Neural progenitor cell (in vitro differentiated cells): ENCODE data around the gene KCNMA1. TPM values are rescaled to one million over a fixed set of nuclear protein-coding genes. Genes with fewer than 3 reads are reported as not detected.

ENCODE experiments used
- DNase-seq: peaks from one replicate; pipeline ENCODE4 v3.0.0-alpha.2; 2016; ENCODE audit warnings: low spot score
- H2AFZ ChIP-seq: fragments of 200-600 bp; sonication (generic); replicated peaks from 2 replicates; pipeline ENCODE4 v1.6.1; 2016; ENCODE audit warnings: antibody characterized with exemption
- H3F3A ChIP-seq: fragments of 200-600 bp; sonication (generic); 2 replicates; pipeline ENCODE4 v1.6.1; 2016; ENCODE audit warnings: antibody characterized with exemption, low read depth
- H3K27ac ChIP-seq: fragments of 200-600 bp; sonication (generic); 2 replicates; pipeline ENCODE4 v1.5.1; 2016; ENCODE audit warnings: mild to moderate bottlenecking
- H3K27me3 ChIP-seq: fragments of 200-600 bp; sonication (generic); 2 replicates; pipeline ENCODE4 v1.6.1; 2016; ENCODE audit warnings: mild to moderate bottlenecking, moderate library complexity
- H3K36me3 ChIP-seq: fragments of 200-600 bp; sonication (generic); 2 replicates; pipeline ENCODE4 v1.5.1; 2016
- H3K4me1 ChIP-seq: fragments of 200-600 bp; sonication (generic); 2 replicates; pipeline ENCODE4 v1.6.1; 2016; ENCODE audit warnings: mixed run types
- H3K4me2 ChIP-seq: fragments of 200-600 bp; sonication (generic); 2 replicates; pipeline ENCODE4 v1.6.1; 2016
- H3K4me3 ChIP-seq: fragments of 200-600 bp; sonication (generic); 2 replicates; pipeline ENCODE4 v1.5.1; 2016
- H3K79me2 ChIP-seq: fragments of 200-600 bp; sonication (generic); 2 replicates; pipeline ENCODE4 v1.6.1; 2016; ENCODE audit warnings: low read depth
- H3K9ac ChIP-seq: fragments of 200-600 bp; sonication (generic); 2 replicates; pipeline ENCODE4 v1.6.1; 2016
- H3K9me3 ChIP-seq: fragments of 200-600 bp; sonication (generic); 2 replicates; pipeline ENCODE4 v1.5.1; 2016; ENCODE audit warnings: low read depth
- H4K20me1 ChIP-seq: fragments of 200-600 bp; sonication (generic); 2 replicates; pipeline ENCODE4 v1.6.1; 2016; ENCODE audit warnings: low read depth
- H3K27ac Mint-ChIP-seq: 3 replicates; pipeline ENCODE4 v1.8.0; 2021; ENCODE audit warnings: mixed read lengths
- H3K27me3 Mint-ChIP-seq: 2 replicates; pipeline ENCODE4 v1.8.0; 2022; ENCODE audit warnings: low read depth, mild to moderate bottlenecking, inconsistent platforms, moderate library complexity, mixed read lengths; ENCODE audit not compliant: insufficient read depth
- H3K36me3 Mint-ChIP-seq: 3 replicates; pipeline ENCODE4 v1.8.0; 2021; ENCODE audit warnings: mixed read lengths
- H3K4me1 Mint-ChIP-seq: 3 replicates; pipeline ENCODE4 v1.8.0; 2021; ENCODE audit warnings: mixed read lengths
- H3K4me3 Mint-ChIP-seq: 3 replicates; pipeline ENCODE4 v1.8.0; 2021; ENCODE audit warnings: mild to moderate bottlenecking, moderate library complexity, mixed read lengths
- H3K9me3 Mint-ChIP-seq: 3 replicates; pipeline ENCODE4 v1.8.0; 2020; ENCODE audit warnings: mixed read lengths
- EZH2 ChIP-seq: fragments of 200-600 bp; sonication (generic); IDR thresholded peaks from 2 replicates; pipeline ENCODE4 v1.6.1; 2017; ENCODE audit warnings: antibody characterized with exemption, mild to moderate bottlenecking, moderate library complexity
- EZH2phosphoT487 ChIP-seq: fragments of 200-600 bp; sonication (generic); IDR thresholded peaks from 2 replicates; pipeline ENCODE4 v1.6.1; 2017; ENCODE audit warnings: antibody characterized with exemption
- total RNA-seq: library from RNA; depleted of rRNA; stranded (reverse); fragments of >200 nt; gene quantifications from 2 replicates; pipeline ENCODE4 v1.2.3, GENCODE V29; 2015; ENCODE audit warnings: low replicate concordance
- TF ChIP-seq, protein P1 (sequence below): fragments of 200-600 bp; sonication (generic); IDR thresholded peaks from 2 replicates; pipeline ENCODE4 v1.5.1; 2017; ENCODE audit warnings: antibody characterized with exemption, mild to moderate bottlenecking

The KCNMA1 gene
- total RNA-seq, 1 donor from 2014 or later: 2.4 TPM

- no peak overlapping the region for H2AFZ ChIP-seq
- H3K9ac ChIP-seq: no peak overlapping the region
- no peak overlapping the region for H3K27ac ChIP-seq
- H3K36me3 Mint-ChIP-seq: no peaks in the 10 kb centered on the region
- H3K27me3 Mint-ChIP-seq: no peaks in the 10 kb centered on the region
- H3K9me3 ChIP-seq: no peaks in the 10 kb centered on the region
- H3K4me3 Mint-ChIP-seq: no peak overlapping the region
- H3K9me3 Mint-ChIP-seq: no peaks in the 10 kb centered on the region
- no peaks in the 10 kb centered on the region for H4K20me1 ChIP-seq
- H3K4me2 ChIP-seq: no peak overlapping the region
- H3K36me3 ChIP-seq: no peaks in the 10 kb centered on the region
- no peak overlapping the region for H3K4me3 ChIP-seq
- H3F3A ChIP-seq: no peaks in the 10 kb centered on the region
- DNase-seq: no peak
- no peaks in the 10 kb centered on the region for H3K79me2 ChIP-seq
- peaks cover 18% of the 10 kb centered on the region for H3K4me1 Mint-ChIP-seq
- no peaks in the 10 kb centered on the region for H3K27me3 ChIP-seq
- no peak overlapping the region for H3K27ac Mint-ChIP-seq
- TF ChIP-seq EZH2phosphoT487: no peak
- no peak for TF ChIP-seq EZH2
- TF ChIP-seq, protein P1, sequence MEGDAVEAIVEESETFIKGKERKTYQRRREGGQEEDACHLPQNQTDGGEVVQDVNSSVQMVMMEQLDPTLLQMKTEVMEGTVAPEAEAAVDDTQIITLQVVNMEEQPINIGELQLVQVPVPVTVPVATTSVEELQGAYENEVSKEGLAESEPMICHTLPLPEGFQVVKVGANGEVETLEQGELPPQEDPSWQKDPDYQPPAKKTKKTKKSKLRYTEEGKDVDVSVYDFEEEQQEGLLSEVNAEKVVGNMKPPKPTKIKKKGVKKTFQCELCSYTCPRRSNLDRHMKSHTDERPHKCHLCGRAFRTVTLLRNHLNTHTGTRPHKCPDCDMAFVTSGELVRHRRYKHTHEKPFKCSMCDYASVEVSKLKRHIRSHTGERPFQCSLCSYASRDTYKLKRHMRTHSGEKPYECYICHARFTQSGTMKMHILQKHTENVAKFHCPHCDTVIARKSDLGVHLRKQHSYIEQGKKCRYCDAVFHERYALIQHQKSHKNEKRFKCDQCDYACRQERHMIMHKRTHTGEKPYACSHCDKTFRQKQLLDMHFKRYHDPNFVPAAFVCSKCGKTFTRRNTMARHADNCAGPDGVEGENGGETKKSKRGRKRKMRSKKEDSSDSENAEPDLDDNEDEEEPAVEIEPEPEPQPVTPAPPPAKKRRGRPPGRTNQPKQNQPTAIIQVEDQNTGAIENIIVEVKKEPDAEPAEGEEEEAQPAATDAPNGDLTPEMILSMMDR: no peak
- H3K4me1 ChIP-seq: no peaks in the 10 kb centered on the region
Observed at GRCh38 chr10:77068272-77068671, 569.3 kb downstream of the KCNMA1 start.

- no peak overlapping the region for H3K4me3 Mint-ChIP-seq
- TF ChIP-seq EZH2 (no peak), EZH2phosphoT487 (no peak)
- TF ChIP-seq, protein P1: no peak
- Histone ChIP-seq H3K79me2 (no peaks in the 10 kb centered on the region), H3K27ac (no peak overlapping the region), H3K27me3 (no peaks in the 10 kb centered on the region), H3K36me3 (no peaks in the 10 kb centered on the region), H4K20me1 (no peaks in the 10 kb centered on the region), H3F3A (no peaks in the 10 kb centered on the region), H3K4me1 (no peaks in the 10 kb centered on the region), H3K9ac (no peak overlapping the region), H3K4me2 (no peak overlapping the region), H2AFZ (no peak overlapping the region), H3K4me3 (no peak overlapping the region), H3K9me3 (no peaks in the 10 kb centered on the region)
- no peaks in the 10 kb centered on the region for H3K27me3 Mint-ChIP-seq
- no peak overlapping the region for H3K27ac Mint-ChIP-seq
- H3K4me1 Mint-ChIP-seq: peaks cover 5% of the 10 kb centered on the region
- no peaks in the 10 kb centered on the region for H3K36me3 Mint-ChIP-seq
- no peaks in the 10 kb centered on the region for H3K9me3 Mint-ChIP-seq
- DNase-seq: no peak
Observed at GRCh38 chr10:77062381-77062780, 575.2 kb downstream of the KCNMA1 start.

DNA sequence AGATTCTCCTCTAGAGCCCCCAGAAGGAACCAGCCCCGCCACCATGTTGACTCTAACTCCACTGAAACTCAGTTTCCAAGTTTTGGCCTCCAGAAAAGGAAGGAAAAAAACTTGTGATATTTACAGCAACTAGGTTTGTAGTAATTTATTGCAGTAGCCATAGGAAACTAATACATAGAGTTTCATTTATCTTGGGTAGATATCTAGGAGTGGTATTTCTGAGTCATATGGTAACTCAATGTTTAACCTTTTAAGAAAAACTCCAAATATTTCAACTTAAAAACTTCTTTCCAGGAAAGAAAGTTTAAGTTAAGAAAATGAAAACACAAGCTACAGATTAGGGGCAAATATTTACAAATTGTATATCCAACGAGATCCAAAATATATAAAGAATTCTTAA, 576.7 kb downstream of the KCNMA1 start:
- Histone ChIP-seq H3K27ac (no peak overlapping the region), H3F3A (no peaks in the 10 kb centered on the region), H3K36me3 (no peaks in the 10 kb centered on the region), H3K27me3 (no peaks in the 10 kb centered on the region), H3K4me1 (no peaks in the 10 kb centered on the region), H3K79me2 (no peaks in the 10 kb centered on the region), H4K20me1 (no peaks in the 10 kb centered on the region), H3K9me3 (no peaks in the 10 kb centered on the region), H3K4me3 (no peak overlapping the region), H3K9ac (no peak overlapping the region), H2AFZ (no peak overlapping the region), H3K4me2 (no peak overlapping the region)
- TF ChIP-seq, protein P1: no peak
- TF ChIP-seq EZH2phosphoT487: no peak
- no peak for TF ChIP-seq EZH2
- peaks cover under 1% of the 10 kb centered on the region for H3K4me1 Mint-ChIP-seq
- H3K27me3 Mint-ChIP-seq: no peaks in the 10 kb centered on the region
- DNase-seq: no peak
- no peak overlapping the region for H3K27ac Mint-ChIP-seq
- no peak overlapping the region for H3K4me3 Mint-ChIP-seq
- no peaks in the 10 kb centered on the region for H3K36me3 Mint-ChIP-seq
- no peaks in the 10 kb centered on the region for H3K9me3 Mint-ChIP-seq

DNA sequence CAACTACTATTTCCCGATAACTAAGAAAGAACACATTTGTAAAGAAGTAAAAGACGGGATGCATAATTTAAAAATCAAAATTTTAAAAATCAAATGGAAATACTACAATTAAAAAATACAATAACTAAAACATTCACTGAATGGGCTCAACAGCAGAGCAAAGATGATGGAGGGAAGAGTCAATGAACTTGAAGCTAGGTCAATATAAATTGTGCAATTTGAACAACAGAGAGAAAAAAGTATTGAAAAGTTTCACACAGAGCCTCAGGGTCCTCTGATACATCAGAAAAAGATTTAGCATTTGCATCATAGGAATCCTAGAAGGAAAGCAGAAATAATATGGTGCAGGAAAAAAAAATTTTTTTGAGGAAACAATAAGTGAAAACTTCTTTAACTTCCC, 581.0 kb downstream of the KCNMA1 start:
- Histone ChIP-seq H3K9ac (no peak overlapping the region), H4K20me1 (no peaks in the 10 kb centered on the region), H3K4me3 (no peak overlapping the region), H3K36me3 (no peaks in the 10 kb centered on the region), H3K9me3 (no peaks in the 10 kb centered on the region), H3K4me2 (no peak overlapping the region), H3K4me1 (no peaks in the 10 kb centered on the region), H3F3A (no peaks in the 10 kb centered on the region), H3K79me2 (no peaks in the 10 kb centered on the region), H3K27me3 (no peaks in the 10 kb centered on the region), H3K27ac (no peak overlapping the region), H2AFZ (no peak overlapping the region)
- no peaks in the 10 kb centered on the region for H3K4me1 Mint-ChIP-seq
- no peak overlapping the region for H3K4me3 Mint-ChIP-seq
- no peak overlapping the region for H3K27ac Mint-ChIP-seq
- DNase-seq: no peak
- H3K36me3 Mint-ChIP-seq: no peaks in the 10 kb centered on the region
- no peaks in the 10 kb centered on the region for H3K9me3 Mint-ChIP-seq
- no peaks in the 10 kb centered on the region for H3K27me3 Mint-ChIP-seq
- TF ChIP-seq EZH2 (no peak), EZH2phosphoT487 (no peak)
- TF ChIP-seq, protein P1: no peak
